CD4-positive, alpha-beta T cell treated with Interleukin-4 for 4 hours (primary cell): ENCODE measurements around the gene SNX3.

Experiments used
- DNase-seq: peaks from one replicate; pipeline ENCODE4 v3.0.0-alpha.2; 2020

The SNX3 gene

GRCh38 chr6:108200186-108200585, 60.7 kb downstream of the SNX3 start:
- no peak for DNase-seq

DNA sequence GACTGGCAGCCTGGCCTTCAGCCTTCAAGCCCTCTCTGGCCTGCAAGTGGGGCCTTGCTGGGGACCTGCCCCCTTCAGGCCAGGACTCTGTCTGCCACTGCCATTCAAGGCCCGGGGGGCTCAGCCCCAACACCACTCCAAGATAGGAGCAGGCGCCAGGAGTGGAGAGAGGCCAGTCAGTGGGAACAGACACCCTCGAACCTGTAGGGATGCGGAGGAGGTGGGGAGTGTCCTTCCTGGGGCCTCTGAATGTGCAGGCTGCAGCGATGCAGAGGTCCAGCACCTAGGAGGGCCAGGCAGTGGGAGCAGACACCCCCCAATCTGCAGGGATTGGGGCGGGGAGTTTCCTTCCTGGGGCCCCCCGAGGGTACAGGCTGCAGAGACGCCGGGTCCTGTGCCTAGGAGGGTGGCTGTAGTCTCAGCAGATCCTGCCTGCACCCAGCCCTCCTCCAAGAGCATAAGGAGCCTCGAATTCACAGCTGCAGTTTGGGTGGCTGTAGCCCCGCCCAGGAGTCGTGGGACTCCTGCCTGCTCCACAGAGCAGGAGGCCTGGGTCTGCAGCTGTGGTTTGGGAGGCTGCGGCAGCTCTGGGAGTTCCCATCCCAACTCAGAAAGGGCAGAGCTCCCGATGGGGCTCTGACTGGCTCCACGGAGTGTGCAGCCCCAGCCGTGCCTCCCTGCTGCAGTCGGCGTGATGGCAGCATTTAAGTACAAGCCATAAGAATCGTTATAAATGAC, 61.9 kb downstream of the SNX3 start:
- DNase-seq: no peak

DNA sequence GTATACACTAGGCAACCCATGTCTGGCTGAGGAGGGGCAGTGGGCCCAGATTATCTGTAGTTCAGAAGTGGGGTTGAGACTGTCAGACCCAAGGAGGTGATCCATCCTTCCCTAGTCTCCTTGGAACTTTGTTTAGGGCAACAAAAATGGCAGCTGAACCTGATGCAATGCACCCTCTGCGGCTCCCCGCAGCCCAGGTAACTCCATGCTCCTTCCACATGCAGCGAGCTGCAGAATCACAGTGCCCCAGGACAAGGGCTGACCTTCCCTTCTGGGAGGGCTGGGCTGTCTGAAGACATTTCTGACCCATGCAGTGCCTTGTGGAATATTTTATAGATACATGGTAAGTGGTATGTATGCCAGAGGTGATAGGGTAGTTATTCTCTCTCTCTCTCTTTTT, 65.6 kb downstream of the SNX3 start:
- DNase-seq: no peak

GRCh38 chr6:108194503-108194902, 66.3 kb downstream of the SNX3 start:
- DNase-seq: no peak

- DNase-seq: no peak
These were observed 67.0 kb downstream of the SNX3 start for GRCh38 chr6:108193835-108194234.

- no peak for DNase-seq
These were observed 67.7 kb downstream of the SNX3 start for GRCh38 chr6:108193131-108193530.

DNA sequence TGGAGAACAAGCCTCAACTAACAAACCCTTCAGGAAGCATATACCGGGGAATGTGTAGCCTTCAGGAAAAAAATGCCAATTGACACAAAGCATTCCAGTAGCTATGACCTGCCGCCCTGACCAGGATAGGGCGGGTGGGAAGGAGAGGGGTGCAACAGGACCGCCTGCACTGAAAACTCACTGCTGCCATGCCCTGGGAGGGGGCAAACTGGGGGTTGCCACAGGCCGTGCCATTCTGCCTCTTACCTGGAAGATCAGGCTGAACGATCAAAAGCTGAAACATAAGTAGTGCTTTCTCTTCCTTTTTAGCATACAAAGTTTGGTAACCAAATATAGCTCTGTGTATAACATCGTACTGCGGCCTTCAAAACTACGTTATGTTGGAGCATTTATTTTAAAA, 73.3 kb downstream of the SNX3 start:
- no peak for DNase-seq

- DNase-seq: no peak
These were observed 74.6 kb downstream of the SNX3 start for GRCh38 chr6:108186226-108186625.

- no peak for DNase-seq
These were observed 80.1 kb downstream of the SNX3 start for GRCh38 chr6:108180776-108181175.

DNA sequence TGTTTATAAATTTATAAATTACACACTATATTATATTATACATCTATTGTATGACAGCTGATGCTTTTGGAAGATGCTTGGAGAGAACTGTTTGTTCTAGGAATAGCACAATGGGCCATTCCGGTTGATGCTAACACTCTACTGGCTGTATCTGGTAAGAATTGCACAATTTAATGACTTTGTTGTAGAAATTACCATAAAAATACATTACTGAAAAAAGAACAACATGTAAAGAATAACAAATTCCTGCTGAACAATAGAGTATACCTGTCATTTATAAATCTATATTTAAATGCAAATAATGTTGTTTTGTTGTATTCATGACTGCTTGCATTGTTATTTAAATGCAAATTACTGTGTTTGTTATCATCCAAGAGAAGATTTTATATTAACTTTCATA, 80.6 kb downstream of the SNX3 start:
- DNase-seq: no peak

GRCh38 chr6:108179741-108180140, 81.1 kb downstream of the SNX3 start:
- no peak for DNase-seq

- DNase-seq: no peak
These were observed 84.4 kb downstream of the SNX3 start for GRCh38 chr6:108176281-108177089.

DNA sequence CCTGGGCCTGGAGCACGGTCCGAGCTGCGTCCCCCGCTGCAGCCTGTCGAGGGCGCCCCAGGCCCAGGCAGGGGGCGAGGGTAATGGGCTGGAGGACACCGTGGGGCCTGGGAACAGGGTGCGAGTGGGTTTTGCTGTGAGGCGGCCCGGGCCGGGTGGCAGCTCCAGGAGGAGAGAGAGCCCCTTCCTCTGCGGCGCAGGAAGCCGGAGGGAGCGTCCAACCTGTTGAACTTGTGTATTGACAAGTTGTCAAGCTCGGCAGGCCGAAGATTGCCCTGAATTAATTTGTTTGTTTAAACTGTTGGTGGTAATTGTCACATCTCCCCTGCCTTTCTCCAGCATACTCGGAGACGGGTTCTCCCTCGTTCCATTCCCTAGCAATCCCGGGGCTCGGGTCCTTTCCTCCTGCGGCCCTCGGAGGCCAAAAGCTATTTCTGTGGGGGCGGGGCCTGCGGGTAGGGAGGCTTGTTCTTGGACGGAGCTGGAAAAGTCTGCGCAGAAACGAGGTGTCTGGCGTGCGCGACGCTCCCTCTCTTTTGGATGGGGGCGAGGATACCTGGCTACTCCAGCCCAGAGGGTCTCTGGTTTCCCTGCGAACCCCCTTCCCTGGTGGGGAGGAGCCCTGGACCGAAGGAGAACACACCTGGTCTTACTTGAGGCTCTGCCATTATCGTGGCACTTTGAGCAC, 85.1 kb downstream of the SNX3 start:
- no peak for DNase-seq

DNA sequence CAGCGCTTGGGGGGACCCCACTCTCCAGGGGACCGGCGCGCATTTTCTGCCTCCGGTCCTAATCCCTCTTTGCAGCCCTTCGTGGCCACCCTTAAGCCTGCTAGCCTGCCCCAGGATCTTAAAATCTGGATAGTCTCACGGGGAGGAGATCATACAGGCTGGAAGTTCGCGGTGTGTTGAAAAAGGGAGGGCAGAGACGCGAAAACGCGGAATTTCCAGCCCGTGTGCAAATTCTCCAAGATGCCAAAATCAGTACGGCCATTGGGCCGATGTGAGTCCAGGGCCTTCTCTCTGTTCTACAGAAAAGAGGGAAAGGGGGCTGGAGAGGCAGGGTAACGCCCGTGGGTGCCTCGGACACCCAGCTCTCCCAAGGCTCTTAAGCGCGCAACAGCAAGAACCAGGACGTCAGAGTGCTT, 85.7 kb downstream of the SNX3 start:
- DNase-seq: no peak

- no peak for DNase-seq
These were observed 86.3 kb downstream of the SNX3 start for GRCh38 chr6:108174371-108175175.

DNA sequence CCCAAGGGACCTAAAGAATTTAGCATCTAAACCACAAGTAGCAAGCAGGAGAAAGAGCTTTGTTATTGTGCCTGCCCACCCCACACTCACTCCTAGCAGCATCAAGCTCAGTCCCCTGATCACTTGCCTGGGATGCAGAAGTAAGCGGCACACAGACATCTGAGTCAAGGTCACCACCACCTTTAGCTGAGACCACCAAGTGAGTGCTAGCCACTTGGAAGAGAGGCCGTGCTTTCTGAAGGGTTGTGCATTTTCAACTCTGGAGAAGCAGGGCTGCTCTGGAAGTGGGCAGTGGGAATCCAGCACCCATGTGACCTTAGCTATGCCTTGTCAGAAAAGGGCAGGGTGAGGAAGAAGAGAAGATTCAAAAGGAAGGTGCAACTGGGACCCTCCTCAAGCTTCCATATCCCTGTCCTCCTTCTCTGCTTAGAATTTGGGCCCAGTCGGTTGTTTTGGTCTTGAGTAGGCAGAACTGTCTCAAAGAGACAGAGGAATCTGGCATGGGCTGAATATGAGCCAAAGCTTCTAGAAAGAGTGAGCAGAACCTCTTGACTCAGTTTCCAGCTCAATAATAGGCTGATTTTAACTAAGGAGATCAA, 88.8 kb downstream of the SNX3 start:
- no peak for DNase-seq

DNA sequence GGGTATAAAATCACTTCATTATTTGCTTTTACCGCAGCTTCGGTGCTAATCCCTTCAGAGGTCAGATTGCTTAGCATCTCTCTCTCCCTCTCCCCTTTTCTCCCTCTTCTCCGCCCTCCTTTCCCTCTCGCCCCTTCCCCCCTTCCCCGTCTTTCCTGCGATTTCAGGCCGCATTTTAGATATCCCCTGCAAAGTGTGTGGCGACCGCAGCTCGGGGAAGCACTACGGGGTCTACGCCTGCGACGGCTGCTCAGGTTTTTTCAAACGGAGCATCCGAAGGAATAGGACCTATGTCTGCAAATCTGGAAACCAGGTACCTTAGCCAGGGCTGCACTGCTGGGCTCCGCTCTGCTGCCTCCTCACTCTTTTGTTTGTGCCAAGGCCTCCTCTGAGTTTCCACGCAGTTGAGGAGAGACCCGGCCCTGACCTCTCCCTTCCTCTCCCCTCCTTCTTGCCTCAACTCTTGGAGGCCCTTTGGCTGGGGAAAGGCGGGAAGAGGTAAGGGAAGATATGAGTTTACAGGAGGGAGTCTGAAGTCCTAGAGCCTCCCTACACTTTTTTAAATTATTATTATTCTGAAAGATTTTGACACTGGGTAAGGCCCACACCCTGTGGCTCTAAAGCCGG, 89.4 kb downstream of the SNX3 start:
- no peak for DNase-seq

DNA sequence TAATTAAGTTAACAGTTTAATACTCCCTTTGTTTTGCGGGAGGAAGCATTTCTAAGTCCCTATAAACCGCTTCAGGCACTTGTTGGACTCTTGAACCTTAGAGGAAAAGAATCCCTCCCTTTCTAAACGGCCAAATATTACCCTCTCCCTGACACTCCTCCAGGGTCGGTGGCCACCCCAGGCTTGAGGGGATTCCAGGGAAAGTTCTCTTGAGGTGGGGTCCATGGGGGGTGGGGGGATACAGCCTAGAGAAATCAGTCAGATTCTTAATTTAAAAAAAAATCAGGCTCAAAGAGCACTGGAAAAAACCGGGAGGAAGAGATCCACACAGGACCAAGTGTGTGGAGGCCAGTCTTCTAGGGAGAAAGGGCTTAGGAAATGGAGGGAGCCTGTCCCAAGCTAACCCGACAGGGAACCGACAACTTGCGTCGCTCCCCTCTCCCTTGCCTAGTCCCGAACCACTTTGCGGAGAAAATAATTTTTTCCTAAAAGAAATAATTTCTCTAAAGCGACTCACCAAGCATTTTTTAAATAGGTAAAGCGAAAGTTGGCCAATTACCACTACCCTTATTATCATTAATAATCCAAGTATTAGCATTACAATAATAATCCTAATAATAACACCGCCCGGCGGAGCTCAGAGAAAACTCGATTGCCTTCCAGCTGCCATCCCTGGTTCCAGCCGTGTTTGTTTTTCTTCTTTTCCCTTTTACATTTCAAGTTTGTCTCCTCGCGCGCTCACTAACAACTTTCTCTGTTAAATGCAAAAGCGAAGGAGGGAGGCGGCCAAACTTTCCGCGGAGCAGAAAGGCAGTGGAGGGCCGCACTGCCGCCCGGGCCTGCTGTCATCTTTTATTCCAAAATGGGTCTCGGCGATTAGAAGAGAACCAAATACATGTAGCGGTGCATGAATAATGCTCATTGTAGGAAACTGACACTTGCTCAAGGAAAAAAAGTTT, 90.2 kb downstream of the SNX3 start:
- DNase-seq: no peak

- DNase-seq: no peak
These were observed 91.1 kb downstream of the SNX3 start for GRCh38 chr6:108169464-108170331.
